GM19372 (cell line): Measurements from ENCODE around the gene CORIN.

ENCODE experiments used
- ATAC-seq: cut with Tn5 transposase; IDR thresholded peaks from one replicate; pipeline ENCODE4 v1.9.1; 2021; ENCODE audit warnings: mild to moderate bottlenecking, low read depth, moderate library complexity; ENCODE audit not compliant: unreplicated experiment

Gene CORIN, protein sequence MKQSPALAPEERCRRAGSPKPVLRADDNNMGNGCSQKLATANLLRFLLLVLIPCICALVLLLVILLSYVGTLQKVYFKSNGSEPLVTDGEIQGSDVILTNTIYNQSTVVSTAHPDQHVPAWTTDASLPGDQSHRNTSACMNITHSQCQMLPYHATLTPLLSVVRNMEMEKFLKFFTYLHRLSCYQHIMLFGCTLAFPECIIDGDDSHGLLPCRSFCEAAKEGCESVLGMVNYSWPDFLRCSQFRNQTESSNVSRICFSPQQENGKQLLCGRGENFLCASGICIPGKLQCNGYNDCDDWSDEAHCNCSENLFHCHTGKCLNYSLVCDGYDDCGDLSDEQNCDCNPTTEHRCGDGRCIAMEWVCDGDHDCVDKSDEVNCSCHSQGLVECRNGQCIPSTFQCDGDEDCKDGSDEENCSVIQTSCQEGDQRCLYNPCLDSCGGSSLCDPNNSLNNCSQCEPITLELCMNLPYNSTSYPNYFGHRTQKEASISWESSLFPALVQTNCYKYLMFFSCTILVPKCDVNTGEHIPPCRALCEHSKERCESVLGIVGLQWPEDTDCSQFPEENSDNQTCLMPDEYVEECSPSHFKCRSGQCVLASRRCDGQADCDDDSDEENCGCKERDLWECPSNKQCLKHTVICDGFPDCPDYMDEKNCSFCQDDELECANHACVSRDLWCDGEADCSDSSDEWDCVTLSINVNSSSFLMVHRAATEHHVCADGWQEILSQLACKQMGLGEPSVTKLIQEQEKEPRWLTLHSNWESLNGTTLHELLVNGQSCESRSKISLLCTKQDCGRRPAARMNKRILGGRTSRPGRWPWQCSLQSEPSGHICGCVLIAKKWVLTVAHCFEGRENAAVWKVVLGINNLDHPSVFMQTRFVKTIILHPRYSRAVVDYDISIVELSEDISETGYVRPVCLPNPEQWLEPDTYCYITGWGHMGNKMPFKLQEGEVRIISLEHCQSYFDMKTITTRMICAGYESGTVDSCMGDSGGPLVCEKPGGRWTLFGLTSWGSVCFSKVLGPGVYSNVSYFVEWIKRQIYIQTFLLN

DNA sequence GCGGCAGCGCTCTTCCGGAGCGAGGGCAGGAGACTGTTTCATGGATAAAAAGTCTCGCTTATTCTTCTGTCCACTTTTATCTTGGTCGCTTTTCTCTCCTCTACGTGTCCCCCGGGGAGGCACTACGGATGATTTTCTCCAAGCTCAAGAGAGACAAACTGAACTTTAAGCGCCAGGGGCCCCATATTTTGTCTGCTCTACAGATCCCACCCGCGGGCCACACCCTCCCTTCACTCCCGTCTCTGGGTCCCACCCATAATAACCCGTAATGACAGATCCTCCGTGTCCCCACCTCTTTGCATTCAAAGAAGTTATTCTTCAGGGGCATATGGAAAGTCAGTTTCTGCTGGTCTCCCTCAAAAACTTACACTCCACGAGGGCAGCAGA, at the start of gene CORIN:
CORIN (minus strand) TSS at position 160 of the 387 bp plus-strand sequence; CDS start at position 42, 118 bp downstream.
- no peak for ATAC-seq

DNA sequence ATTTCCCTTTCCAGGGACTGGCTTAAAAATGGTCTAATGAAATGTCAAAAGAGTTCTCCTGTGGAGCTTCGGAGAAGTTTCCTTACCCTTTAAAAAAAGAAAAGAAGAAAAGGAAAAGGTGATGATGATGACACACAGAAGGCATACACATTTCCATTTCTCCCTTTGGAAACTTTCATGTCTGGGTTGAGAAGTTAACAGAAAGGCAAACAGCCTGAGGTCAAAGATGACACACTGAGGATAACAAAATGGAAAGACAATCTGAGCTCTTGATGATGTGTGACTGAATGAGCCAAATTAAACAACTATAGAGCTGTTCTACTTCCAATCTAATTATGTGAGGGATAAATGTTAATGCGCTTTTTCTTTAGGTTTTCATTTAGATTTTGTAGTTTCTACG, 44.4 kb upstream of the CORIN start:
- no peak for ATAC-seq

DNA sequence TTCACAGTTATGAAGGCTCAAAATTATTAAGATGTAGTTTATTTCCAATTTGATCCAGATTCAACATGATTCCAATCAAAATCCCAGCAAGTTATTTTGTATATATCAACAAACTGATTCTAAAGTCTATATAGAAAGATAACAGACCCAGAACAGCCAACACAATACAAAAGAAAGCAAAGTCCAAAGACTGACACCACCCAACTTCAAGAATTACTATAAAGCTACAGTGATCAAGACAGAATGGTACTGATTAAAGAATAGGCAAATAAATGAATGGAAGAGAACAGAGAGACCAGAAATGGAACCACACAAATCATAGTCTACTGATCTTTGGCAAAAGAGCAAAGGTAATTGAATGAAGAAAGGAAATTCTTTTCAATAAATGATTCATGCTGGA, 41.6 kb upstream of the CORIN start:
- no peak for ATAC-seq

DNA sequence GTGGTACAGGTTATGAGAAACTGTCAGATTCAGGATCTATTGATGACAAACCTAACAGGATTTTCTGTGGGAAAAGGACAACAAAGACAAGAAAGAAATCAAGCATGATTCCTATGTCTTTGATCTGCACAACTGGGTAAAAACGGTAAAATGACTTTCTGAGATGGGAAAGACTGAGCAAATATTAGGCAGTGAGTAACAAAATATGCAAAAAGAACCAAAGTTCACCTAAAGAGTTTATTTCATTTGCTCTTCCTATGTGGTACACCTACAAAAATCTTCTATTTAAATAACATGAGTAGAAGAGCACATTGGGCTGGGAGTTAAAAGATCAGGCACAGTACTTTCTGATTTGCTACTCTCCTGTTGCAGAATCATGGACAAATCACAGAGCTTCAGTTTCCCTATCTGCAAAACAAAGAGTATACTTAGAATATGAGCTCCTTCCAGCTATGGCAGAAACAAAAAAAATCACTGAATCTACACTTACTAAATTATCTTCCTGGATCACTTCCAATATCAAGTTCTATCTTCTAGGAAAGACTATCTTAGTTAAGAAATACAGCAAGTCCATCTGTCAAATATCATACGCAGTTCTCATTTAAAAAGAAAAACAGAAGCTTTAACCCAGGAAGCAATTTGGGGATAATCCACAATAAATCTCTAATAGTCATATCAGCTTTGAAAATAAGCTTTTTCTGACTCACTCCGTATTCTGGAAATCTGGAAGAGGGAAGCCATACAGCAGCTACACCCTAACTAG, 39.1 kb upstream of the CORIN start:
- no peak for ATAC-seq

DNA sequence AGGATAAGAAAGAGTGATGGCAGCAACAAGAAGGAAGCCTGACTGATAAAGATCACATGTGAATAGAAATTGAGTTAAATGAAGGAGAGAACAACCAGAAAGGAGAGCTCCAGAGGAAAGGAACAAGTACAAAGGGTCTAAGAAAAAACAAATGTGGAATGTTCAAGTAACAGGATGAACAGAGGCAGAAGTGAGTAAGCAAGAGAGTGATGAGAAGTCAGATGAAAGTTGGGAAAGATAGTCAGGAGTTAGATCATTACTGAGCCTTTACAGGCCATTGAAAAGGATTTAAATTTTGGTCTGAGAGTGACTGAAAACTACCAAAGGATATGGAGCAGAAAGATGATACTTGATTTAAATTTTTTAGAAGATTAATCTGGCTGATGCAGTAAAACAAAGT, 38.4 kb upstream of the CORIN start:
- no peak for ATAC-seq

DNA sequence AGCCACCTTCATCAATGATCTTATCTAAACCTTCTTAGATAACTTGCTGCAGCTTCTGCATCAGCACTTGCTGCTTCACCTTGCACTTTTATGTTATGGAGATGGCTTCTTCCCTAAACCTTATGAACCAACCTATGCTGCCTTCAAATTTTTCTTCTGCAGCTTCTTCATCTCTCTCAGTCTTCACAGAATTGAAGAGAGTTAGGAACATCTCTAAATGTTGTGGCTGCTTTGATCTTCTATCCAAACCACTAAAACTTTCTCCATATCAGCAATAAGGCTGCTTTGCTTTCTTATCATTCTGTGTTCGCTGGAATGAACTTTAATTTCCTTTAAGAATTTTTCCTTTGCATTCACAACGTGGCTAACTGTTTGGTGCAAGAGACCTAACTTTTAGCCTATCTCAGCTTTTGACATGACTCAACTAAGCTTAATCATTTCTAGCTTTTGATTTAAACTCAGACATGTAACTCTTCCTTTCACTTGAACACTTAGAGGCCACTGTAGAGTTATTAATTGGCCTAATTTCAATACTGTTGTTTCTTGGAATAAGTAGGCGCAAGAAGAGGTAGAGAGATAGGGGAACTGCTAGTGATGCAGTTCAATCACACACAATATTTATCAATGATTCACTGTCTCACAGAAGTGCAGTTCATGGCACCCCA, 36.1 kb upstream of the CORIN start:
- no peak for ATAC-seq

DNA sequence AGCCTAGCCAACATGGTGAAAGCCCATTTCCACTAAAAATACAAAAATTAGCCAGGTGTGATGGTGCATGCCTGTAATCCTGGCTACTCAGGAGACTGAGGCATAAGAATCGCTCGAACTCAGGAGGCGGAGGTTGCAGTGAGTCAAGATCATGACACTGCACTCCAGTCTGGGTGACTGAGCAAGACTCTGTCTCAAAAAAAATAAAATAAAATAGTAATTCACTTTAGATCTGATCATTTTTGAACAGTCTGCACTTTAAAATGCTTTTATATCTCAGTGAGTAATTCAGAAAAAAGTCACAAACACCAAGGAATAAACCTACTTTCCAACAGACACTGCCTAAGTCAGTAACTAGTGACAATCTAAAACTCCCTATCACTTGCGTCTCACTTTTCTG, 25.6 kb upstream of the CORIN start:
- no peak for ATAC-seq

DNA sequence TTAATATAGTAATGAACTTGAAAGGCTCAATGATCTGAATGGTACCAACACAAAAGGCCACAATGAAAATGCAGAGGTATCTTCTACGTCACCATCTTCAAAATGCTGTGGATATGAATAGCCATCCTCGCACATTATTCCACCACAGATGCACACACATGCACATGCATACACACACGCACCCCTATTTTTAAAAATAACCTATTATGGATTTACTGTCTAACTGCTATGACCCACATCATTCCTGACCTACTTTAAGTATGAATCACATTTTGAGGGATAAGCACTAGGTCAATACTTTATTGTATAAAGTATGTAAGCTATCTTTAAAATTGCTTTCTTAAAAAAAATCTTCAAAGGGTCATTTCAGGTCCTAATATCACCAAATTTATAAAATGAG, 24.4 kb upstream of the CORIN start:
- ATAC-seq: no peak

DNA sequence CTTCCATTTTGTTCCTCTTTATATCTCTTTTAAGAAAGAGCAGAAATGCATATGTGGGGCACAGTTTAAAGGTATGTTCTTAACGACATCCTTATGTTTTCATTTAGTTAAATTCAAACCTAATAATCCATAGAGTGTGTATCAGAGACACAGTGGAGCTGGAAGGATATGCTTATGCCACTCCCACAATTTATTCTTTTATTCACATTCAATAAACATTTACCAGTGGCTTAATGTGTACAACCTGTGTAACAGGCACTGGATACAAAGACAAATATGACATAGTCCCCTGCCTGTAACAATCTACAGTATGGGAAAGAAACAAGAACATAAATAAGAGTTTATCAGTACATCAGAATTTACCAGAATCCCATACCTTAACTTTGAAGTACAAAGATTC, 22.4 kb upstream of the CORIN start:
- ATAC-seq: no peak

DNA sequence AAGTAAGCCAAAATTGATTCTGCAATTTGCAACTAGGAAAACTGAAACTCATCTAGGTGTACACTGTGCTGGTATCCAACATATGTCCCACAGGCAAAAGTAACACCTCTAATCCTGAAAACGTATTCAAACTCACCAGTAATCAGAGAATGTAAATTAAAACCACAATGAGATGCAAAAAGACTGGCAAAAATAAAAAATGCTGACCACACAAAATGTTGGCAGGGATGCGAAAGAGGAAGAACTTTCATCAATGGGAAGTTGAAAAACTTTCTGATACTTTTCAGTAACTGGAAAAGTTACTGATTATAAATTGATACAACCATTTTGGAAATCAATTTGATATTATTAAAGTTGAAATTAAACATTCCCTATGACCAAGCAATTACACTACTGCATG, 20.1 kb upstream of the CORIN start:
- no peak for ATAC-seq

DNA sequence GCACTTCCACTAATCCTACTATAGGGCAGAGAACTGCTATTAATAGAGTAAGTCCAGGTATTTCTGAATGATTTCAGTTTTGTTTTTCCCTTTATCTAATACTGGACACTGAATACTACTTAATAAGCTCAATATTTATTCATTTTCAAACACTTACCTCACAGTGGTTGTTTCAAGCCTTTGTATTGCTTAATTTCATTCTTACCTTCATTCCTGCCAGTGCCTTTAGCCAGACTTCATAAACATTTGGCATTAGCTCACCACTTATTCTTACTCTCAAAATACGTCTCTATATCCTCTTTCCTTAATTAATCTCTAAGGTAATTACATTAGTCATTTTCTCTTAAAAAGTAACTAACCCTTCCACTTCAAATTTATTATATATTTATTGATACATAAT, 18.8 kb upstream of the CORIN start:
- ATAC-seq: no peak

DNA sequence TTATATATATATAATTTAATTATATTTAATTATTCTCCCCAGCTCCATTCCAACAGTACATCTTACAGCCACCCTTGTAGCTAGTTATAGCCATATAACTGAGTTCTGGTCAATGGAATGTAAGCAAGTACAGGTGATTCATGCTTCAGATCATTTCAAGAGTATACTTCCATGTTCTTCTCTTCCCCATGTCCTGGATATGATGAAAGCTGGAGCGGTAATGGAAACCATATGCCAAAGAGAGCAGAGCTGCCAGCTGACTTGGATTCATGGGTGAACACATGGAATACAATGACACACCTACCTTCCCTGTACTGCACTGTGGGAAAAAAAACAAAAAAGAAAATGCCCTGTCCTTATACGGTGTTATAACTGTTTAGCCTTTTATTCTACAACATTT, 17.5 kb upstream of the CORIN start:
- no peak for ATAC-seq

DNA sequence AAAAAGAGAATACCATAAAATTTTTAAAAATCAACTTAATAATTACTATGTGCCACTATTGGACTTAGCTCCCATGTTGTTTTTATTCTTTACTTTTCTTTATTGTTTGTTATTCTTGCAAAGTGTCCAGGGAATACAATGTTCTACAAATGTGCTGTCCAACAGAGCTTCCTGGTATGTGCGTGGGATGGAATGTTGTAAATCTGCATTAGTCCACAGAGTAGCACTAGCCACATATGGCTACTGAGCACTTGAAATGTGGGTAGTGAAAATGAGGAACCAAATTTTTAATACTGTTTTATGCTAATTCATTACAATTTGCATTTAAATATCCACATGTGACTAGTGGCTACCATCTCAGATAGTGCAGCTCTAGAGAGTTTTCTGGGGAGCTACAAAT, 14.3 kb upstream of the CORIN start:
- ATAC-seq: no peak

DNA sequence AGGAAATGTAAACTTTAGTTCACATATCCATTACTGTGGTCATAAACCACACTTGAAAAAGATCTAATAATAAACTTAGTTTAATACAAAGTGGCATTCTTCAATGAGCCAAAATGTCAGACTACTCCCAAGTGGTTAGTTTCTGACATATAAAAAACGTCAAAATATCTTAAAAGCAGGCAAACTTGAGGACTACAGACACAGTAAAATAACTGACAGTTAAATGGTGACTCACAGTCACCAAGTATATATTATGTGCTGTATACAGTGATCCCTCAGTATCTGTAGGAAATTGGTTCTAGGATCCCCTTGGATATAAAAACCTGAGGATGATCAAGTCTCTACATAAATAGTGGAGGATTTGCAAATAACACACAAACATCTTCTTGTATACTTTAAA, 11.6 kb upstream of the CORIN start:
- no peak for ATAC-seq

DNA sequence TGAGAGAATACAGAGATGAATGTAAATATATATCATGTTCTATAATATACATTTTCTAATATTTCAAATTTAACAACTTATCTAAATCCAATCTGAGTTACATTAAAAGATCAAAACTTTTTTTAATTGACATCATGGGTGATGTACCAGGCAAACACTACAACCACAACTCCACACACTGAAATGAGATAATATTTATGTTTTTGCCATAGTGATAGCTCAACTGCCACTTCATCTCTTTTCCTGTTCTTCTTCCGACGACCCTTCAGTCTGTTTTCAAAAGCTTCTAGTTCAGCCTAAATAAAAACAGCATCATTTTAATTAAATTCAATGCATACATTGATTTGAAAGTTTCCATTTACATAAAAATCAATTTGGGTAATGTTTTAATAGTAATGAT, 10.2 kb upstream of the CORIN start:
- ATAC-seq: no peak

DNA sequence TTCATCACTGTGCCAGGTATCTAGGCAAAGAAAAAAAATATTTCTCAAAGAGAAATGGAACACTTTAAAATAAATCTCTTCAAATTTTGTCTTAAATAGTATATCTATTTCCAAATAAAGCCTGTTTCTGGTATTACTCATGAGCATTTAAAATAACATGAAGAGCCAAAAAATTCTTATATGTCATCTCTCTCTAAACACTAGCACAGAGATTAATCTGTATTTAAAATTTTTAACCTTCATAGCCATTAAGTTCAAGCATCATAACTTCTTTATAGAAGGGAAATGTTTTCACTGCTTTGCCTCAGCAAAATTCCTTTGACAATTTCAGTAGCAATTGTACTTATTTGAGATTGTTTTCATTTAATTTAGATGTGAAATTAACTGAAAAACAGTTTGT, 5.1 kb upstream of the CORIN start:
- ATAC-seq: no peak

DNA sequence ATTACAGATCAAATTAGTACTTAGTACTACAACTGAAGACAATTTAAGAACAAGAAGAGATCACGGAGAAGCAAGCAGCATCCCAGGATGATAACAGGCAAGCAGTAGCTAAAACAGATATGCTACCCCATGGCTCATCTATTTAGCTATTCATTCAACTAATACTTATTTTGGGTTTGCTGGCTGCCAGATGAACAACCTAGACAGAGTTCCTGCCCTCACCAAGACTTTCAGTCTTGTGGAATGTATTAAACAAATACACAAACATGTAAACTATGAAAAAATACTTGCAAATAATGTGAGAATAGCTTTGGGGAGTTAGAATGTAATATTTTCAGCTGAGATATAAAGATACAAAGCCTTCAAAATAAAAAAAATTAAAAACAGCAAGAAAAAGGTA, 2.4 kb upstream of the CORIN start:
- no peak for ATAC-seq

DNA sequence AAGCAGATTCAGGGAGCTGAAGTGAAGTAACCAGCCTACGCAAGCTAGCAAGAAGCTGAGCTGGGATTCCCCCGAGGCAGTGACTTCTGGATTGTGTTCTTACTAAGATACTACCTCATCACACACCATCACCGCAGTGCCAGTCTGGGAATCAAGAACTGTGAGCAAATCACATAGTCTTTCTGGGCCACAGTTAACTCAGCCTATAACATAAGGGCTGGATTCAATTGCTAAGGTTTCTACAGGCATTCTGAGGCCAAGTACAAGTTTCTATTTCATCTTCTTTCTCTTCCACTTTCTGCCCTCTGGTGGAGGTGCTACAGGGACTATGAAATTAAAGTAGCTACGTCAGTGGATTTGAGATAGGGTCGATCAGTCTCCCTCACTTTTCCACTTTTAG, 1.4 kb upstream of the CORIN start:
- no peak for ATAC-seq

DNA sequence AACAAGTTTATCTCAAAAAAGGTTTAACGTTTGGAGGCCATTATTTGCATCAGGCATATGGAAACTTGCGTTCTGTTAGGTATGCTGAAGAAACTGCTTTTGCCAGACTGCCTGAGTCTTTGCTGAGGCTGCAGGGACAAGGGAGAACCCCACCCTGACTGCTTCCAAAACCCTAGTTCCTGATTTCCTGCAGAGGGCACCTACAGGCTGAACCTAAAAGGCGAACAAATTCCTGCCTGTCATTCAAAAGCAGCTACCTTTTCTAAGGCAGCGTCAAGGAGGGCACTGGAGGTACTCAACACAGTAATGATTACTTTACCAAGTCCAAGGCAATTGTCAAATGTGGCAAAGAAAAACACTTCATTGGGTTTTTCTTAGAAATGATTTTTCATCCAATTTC, 578 bp upstream of the CORIN start:
- ATAC-seq: no peak
